Esophagus (tissue), 2 donors: ENCODE data around the gene UBE2V1. TPM values are rescaled to one million over a fixed set of nuclear protein-coding genes. Genes with fewer than 3 reads are reported as not detected.
"Not testable (repeated sequence)": the region's sequence is repeated elsewhere in the genome, so short reads cannot be mapped to it uniquely, and the experiment has no call there.

ENCODE experiments used
- H3K27ac ChIP-seq, 2 donors: one replicate each; pipeline ENCODE4 v1.5.1; 2013; ENCODE audit warnings: low read depth in 2 of 2, mild to moderate bottlenecking in 2 of 2, inconsistent platforms in 1 of 2, low read length in 1 of 2, moderate library complexity in 1 of 2
- H3K27me3 ChIP-seq, 2 donors: one replicate each; pipeline ENCODE4 v1.6.1; 2013; ENCODE audit warnings: low read length in 2 of 2, control low read depth in 1 of 2, mild to moderate bottlenecking in 1 of 2; ENCODE audit not compliant: insufficient read depth in 2 of 2, control insufficient read depth in 1 of 2
- H3K36me3 ChIP-seq, 2 donors: one replicate each; pipeline ENCODE4 v1.6.1; 2013; ENCODE audit warnings: low read length in 1 of 2; ENCODE audit not compliant: control insufficient read depth in 2 of 2, insufficient read depth in 2 of 2
- H3K4me1 ChIP-seq, 2 donors: one replicate each; pipeline ENCODE4 v1.6.1; 2013; ENCODE audit warnings: low read length in 1 of 2; ENCODE audit not compliant: control insufficient read depth in 2 of 2, insufficient read depth in 2 of 2
- H3K4me3 ChIP-seq, 2 donors: one replicate each; pipeline ENCODE4 v1.5.1; 2013; ENCODE audit warnings: low read length in 2 of 2, mild to moderate bottlenecking in 2 of 2, low read depth in 1 of 2, moderate library complexity in 1 of 2
- H3K9me3 ChIP-seq, 2 donors: one replicate each; pipeline ENCODE4 v1.6.1; 2013; ENCODE audit warnings: mild to moderate bottlenecking in 2 of 2, low read depth in 1 of 2, low read length in 1 of 2, moderate library complexity in 1 of 2; ENCODE audit not compliant: control insufficient read depth in 2 of 2, insufficient read depth in 1 of 2
- WGBS, 2 donors: extraction: QIAGEN DNeasy Blood & Tissue Kit; methylation state at CpG; one replicate each; pipeline ENCODE4 v1.1.7; 2013; 5-methylcytosine and 5-hydroxymethylcytosine counted together
- polyA plus RNA-seq, 2 donors: library from polyadenylated mRNA; stranded (reverse); fragments of 200-250 nt; gene quantifications; one replicate each; pipeline ENCODE4 v1.2.3, GENCODE V29; 2013
- donor health status: healthy with polysubstance abuse.
- donor health status: Bipolar disorder and iron deficiency.

Gene UBE2V1
- polyA plus RNA-seq, 2 donors: 57.4 to 73.1 TPM

GRCh38 chr20:50110141-50111047, 2.6 kb downstream of the UBE2V1 start:
- no peaks in the 10 kb centered on the region for H3K36me3 ChIP-seq
- peak overlapping the region; percentile 76 to 96 for H3K27ac ChIP-seq
- 25 to 33% methylated on average over 4 of the region's 4 CpGs for WGBS, 2 donors
- H3K27me3 ChIP-seq: no peaks in the 10 kb centered on the region
- H3K4me1 ChIP-seq: peaks cover 10 to 22% of the 10 kb centered on the region in 2 donors
- no peaks in the 10 kb centered on the region for H3K9me3 ChIP-seq
- peak overlapping the region in 1 of 2 donors; percentile 99 for H3K4me3 ChIP-seq

GRCh38 chr20:50108556-50109235, 4.3 kb downstream of the UBE2V1 start:
- Histone ChIP-seq H3K4me1 (peaks cover 10 to 17% of the 10 kb centered on the region in 2 donors), H3K27me3 (no peaks in the 10 kb centered on the region), H3K9me3 (no peaks in the 10 kb centered on the region), H3K27ac (peak overlapping the region in 1 of 2 donors; percentile 74), H3K4me3 (no peak overlapping the region), H3K36me3 (no peaks in the 10 kb centered on the region)
- 47 to 54% methylated on average over 4 of the region's 4 CpGs for WGBS, 2 donors

- Histone ChIP-seq H3K4me1 (peaks cover 10 to 17% of the 10 kb centered on the region in 2 donors), H3K27ac (peak overlapping the region in 1 of 2 donors; percentile 74)
- WGBS, 2 donors: 57 to 66% methylated on average over 6 of the region's 6 CpGs
Observed at GRCh38 chr20:50107796-50108331, 5.1 kb downstream of the UBE2V1 start.

GRCh38 chr20:50107086-50107660, 5.8 kb downstream of the UBE2V1 start:
- no peaks in the 10 kb centered on the region for H3K9me3 ChIP-seq
- H3K4me3 ChIP-seq: no peak overlapping the region
- peak overlapping the region; percentile 2 to 28 for H3K27ac ChIP-seq
- peaks cover 0 to 2% of the 10 kb centered on the region in 2 donors for H3K36me3 ChIP-seq
- no peaks in the 10 kb centered on the region for H3K27me3 ChIP-seq
- WGBS, 2 donors: 75 to 84% methylated on average over 6 of the region's 6 CpGs
- peaks cover 10 to 17% of the 10 kb centered on the region in 2 donors for H3K4me1 ChIP-seq

More at GRCh38 chr20:50107796-50108331, 5.1 kb downstream of the UBE2V1 start:
- Histone ChIP-seq H3K36me3 (no peaks in the 10 kb centered on the region), H3K27me3 (no peaks in the 10 kb centered on the region), H3K9me3 (no peaks in the 10 kb centered on the region), H3K4me3 (no peak overlapping the region)

- not testable (repeated sequence) for H3K27me3 ChIP-seq, H3K9me3 ChIP-seq, H3K27ac ChIP-seq, H3K4me3 ChIP-seq, H3K36me3 ChIP-seq
- 88 to 90% methylated on average over 5 of the region's 5 CpGs for WGBS, 2 donors
- H3K4me1 ChIP-seq: peaks cover 10 to 15% of the 10 kb centered on the region in 2 donors
Observed at GRCh38 chr20:50106669-50107068, 6.3 kb downstream of the UBE2V1 start.

- not testable (repeated sequence) for H3K9me3 ChIP-seq
- 63 to 69% methylated on average over 15 of the region's 15 CpGs for WGBS, 2 donors
- peaks cover 2 to 11% of the 10 kb centered on the region in 2 donors for H3K4me1 ChIP-seq
Observed at GRCh38 chr20:50103464-50104107, 9.4 kb downstream of the UBE2V1 start.

GRCh38 chr20:50102551-50102950, 10.4 kb downstream of the UBE2V1 start:
- H3K27ac ChIP-seq, H3K27me3 ChIP-seq, H3K4me1 ChIP-seq, H3K36me3 ChIP-seq, H3K9me3 ChIP-seq, H3K4me3 ChIP-seq: not testable (repeated sequence)
- whole genome bisulfite sequencing, 2 donors: 92 to 95% methylated on average over 14 of the region's 14 CpGs

More at GRCh38 chr20:50103464-50104107, 9.4 kb downstream of the UBE2V1 start:
- not testable (repeated sequence) for H3K36me3 ChIP-seq, H3K27me3 ChIP-seq, H3K4me3 ChIP-seq
- peak overlapping the region; percentile 68 to 74 for H3K27ac ChIP-seq

- no peaks in the 10 kb centered on the region for H3K9me3 ChIP-seq
- no peak overlapping the region for H3K27ac ChIP-seq
- peaks cover 0 to 7% of the 10 kb centered on the region in 2 donors for H3K4me1 ChIP-seq
- H3K4me3 ChIP-seq: no peak overlapping the region
- H3K36me3 ChIP-seq: peaks cover 0 to 2% of the 10 kb centered on the region in 2 donors
- WGBS, 2 donors: 60 to 64% methylated on average over 4 of the region's 4 CpGs
- H3K27me3 ChIP-seq: no peaks in the 10 kb centered on the region
Observed at GRCh38 chr20:50101887-50102286, 11.1 kb downstream of the UBE2V1 start.

GRCh38 chr20:50101281-50101680, 11.7 kb downstream of the UBE2V1 start:
- Histone ChIP-seq H3K4me3 (no peak overlapping the region), H3K27ac (no peak overlapping the region), H3K4me1 (peaks cover 0 to 7% of the 10 kb centered on the region in 2 donors), H3K36me3 (peaks cover 0 to 2% of the 10 kb centered on the region in 2 donors), H3K9me3 (no peaks in the 10 kb centered on the region), H3K27me3 (no peaks in the 10 kb centered on the region)
- 59 to 83% methylated on average over 2 of the region's 2 CpGs for WGBS, 2 donors
